Measurements from ENCODE around the gene ATP2C1. TPM values are rescaled to one million over a fixed set of nuclear protein-coding genes. Genes with fewer than 3 reads are reported as not detected.

The ATP2C1 gene
- total RNA-seq, 2 experiments from 2014 or later: 46.4 to 46.8 TPM

GRCh38 chr3:131004603-131005002 is 110.7 kb downstream of the ATP2C1 start:
- DNase-seq: no peak
- POLR2A ChIA-PET: no interaction called here
- H3K9me3 Mint-ChIP-seq: no peaks in the 10 kb centered on the region
- intact Hi-C loops (cut with micrococcal nuclease): no loop called here
- H3K27me3 Mint-ChIP-seq: no peaks in the 10 kb centered on the region
- TF ChIP-seq CTCF (IDR thresholded peaks at IDR 0.05): no peak
- CTCF ChIA-PET: interaction anchor here (0.7 to 1.9 kb wide), 2 partner anchors 29 to 245 kb away, joined by 3 to 6 read pairs; no protein-coding TSS in a partner anchor
- ATAC-seq: peak; percentile 60
- peaks cover 38% of the 10 kb centered on the region for H3K36me3 Mint-ChIP-seq (ENCODE audit: low read depth)
- peaks cover 13% of the 10 kb centered on the region for H3K4me1 Mint-ChIP-seq (ENCODE audit: low read depth)
- peak overlapping the region; percentile 44 for H3K27ac Mint-ChIP-seq
- no peak overlapping the region for H3K4me3 Mint-ChIP-seq

GRCh38 chr3:131007256-131007655 is 113.4 kb downstream of the ATP2C1 start:
- H3K4me3 Mint-ChIP-seq: no peak overlapping the region
- DNase-seq (no peak), ATAC-seq (no peak)
- H3K36me3 Mint-ChIP-seq (ENCODE audit: low read depth): peaks cover 40% of the 10 kb centered on the region
- no peak overlapping the region for H3K27ac Mint-ChIP-seq
- intact Hi-C loops (cut with micrococcal nuclease): no loop called here
- ChIA-PET CTCF (no interaction called here), POLR2A (no interaction called here)
- no peaks in the 10 kb centered on the region for H3K9me3 Mint-ChIP-seq
- H3K4me1 Mint-ChIP-seq (ENCODE audit: low read depth): peaks cover 13% of the 10 kb centered on the region
- TF ChIP-seq CTCF (IDR thresholded peaks at IDR 0.05): no peak
- H3K27me3 Mint-ChIP-seq: no peaks in the 10 kb centered on the region

- Mint-ChIP-seq H3K36me3 (ENCODE audit: low read depth) (peaks cover 42% of the 10 kb centered on the region), H3K27me3 (no peaks in the 10 kb centered on the region), H3K4me1 (ENCODE audit: low read depth) (peaks cover 13% of the 10 kb centered on the region), H3K9me3 (no peaks in the 10 kb centered on the region), H3K27ac (no peak overlapping the region), H3K4me3 (no peak overlapping the region)
- CTCF ChIA-PET: no interaction called here
- DNase-seq: no peak
- TF ChIP-seq CTCF (IDR thresholded peaks at IDR 0.05): no peak
- POLR2A ChIA-PET: no interaction called here
- intact Hi-C loops (cut with micrococcal nuclease): no loop called here
- no peak for ATAC-seq
These were observed 113.9 kb downstream of the ATP2C1 start for GRCh38 chr3:131007782-131008181.

- H3K4me3 Mint-ChIP-seq: no peak overlapping the region
- ATAC-seq: no peak
These were observed 114.4 kb downstream of the ATP2C1 start for GRCh38 chr3:131008326-131008725.

GRCh38 chr3:131009698-131010097 is 115.8 kb downstream of the ATP2C1 start:
- ATAC-seq: no peak

More at GRCh38 chr3:131008326-131008725, 114.4 kb downstream of the ATP2C1 start:
- peaks cover 47% of the 10 kb centered on the region for H3K36me3 Mint-ChIP-seq (ENCODE audit: low read depth)
- DNase-seq: no peak
- ChIA-PET CTCF (no interaction called here), POLR2A (no interaction called here)
- peaks cover 18% of the 10 kb centered on the region for H3K4me1 Mint-ChIP-seq (ENCODE audit: low read depth)
- H3K9me3 Mint-ChIP-seq: no peaks in the 10 kb centered on the region
- H3K27ac Mint-ChIP-seq: peak overlapping the region; percentile 17
- no peaks in the 10 kb centered on the region for H3K27me3 Mint-ChIP-seq
- intact Hi-C loops (cut with micrococcal nuclease): no loop called here
- TF ChIP-seq CTCF (IDR thresholded peaks at IDR 0.05): no peak

More at GRCh38 chr3:131009698-131010097, 115.8 kb downstream of the ATP2C1 start:
- H3K27ac Mint-ChIP-seq: no peak overlapping the region
- intact Hi-C loops (cut with micrococcal nuclease): no loop called here
- peaks cover 50% of the 10 kb centered on the region for H3K36me3 Mint-ChIP-seq (ENCODE audit: low read depth)
- no peaks in the 10 kb centered on the region for H3K9me3 Mint-ChIP-seq
- DNase-seq: no peak
- no peak for TF ChIP-seq CTCF (IDR thresholded peaks at IDR 0.05)
- CTCF ChIA-PET: no interaction called here
- no peak overlapping the region for H3K4me3 Mint-ChIP-seq
- POLR2A ChIA-PET: interaction anchor here (0.6 to 0.7 kb wide), 2 partner anchors 8 to 80 kb away, joined by 3 read pairs; no protein-coding TSS in a partner anchor
- H3K4me1 Mint-ChIP-seq (ENCODE audit: low read depth): peaks cover 8% of the 10 kb centered on the region
- no peaks in the 10 kb centered on the region for H3K27me3 Mint-ChIP-seq

Measured in activated CD8-positive, alpha-beta T cell treated with anti-CD3 and anti-CD28 coated beads for 36 hours (primary cell).